ENCODE data around the gene TCF12.

The TCF12 gene

GRCh38 chr15:57224664-57225063 is 306.2 kb downstream of the TCF12 start:
- no peak for DNase-seq

GRCh38 chr15:57227166-57227565 is 308.7 kb downstream of the TCF12 start:
- no peak for DNase-seq

GRCh38 chr15:57227899-57228298 is 309.5 kb downstream of the TCF12 start:
- no peak for DNase-seq

- no peak for DNase-seq
Measured at GRCh38 chr15:57228395-57228794, 310.0 kb downstream of the TCF12 start.

- DNase-seq, result peak; percentile 54
Measured at GRCh38 chr15:57229051-57229450, 310.6 kb downstream of the TCF12 start.

- DNase-seq, result no peak
Measured at GRCh38 chr15:57231559-57231958, 313.1 kb downstream of the TCF12 start.

GRCh38 chr15:57234156-57234555 is 315.7 kb downstream of the TCF12 start:
- DNase-seq, result no peak

GRCh38 chr15:57235186-57235585 is 316.7 kb downstream of the TCF12 start:
- no peak for DNase-seq

- no peak for DNase-seq
Measured at GRCh38 chr15:57235873-57236272, 317.4 kb downstream of the TCF12 start.

GRCh38 chr15:57236561-57237300 is 318.3 kb downstream of the TCF12 start:
- no peak for DNase-seq

- no peak for DNase-seq
Measured at GRCh38 chr15:57237301-57237642, 318.8 kb downstream of the TCF12 start.

- no peak for DNase-seq
Measured at GRCh38 chr15:57237676-57238075, 319.2 kb downstream of the TCF12 start.

GRCh38 chr15:57245130-57245529 is 326.7 kb downstream of the TCF12 start:
- DNase-seq, result peak; percentile 24

- DNase-seq, result peak; percentile 15
Measured at GRCh38 chr15:57245714-57246113, 327.3 kb downstream of the TCF12 start.

- DNase-seq, result no peak
Measured at GRCh38 chr15:57248074-57248473, 329.6 kb downstream of the TCF12 start.

GRCh38 chr15:57251308-57251707 is 332.9 kb downstream of the TCF12 start:
- no peak for DNase-seq

GRCh38 chr15:57251941-57252340 is 333.5 kb downstream of the TCF12 start:
- DNase-seq, result no peak

- no peak for DNase-seq
Measured at GRCh38 chr15:57253082-57253481, 334.6 kb downstream of the TCF12 start.

GRCh38 chr15:57253500-57253899 is 335.1 kb downstream of the TCF12 start:
- DNase-seq, result no peak

- no peak for DNase-seq
Measured at GRCh38 chr15:57255751-57256341, 337.4 kb downstream of the TCF12 start.

- no peak for DNase-seq
Measured at GRCh38 chr15:57256939-57257338, 338.5 kb downstream of the TCF12 start.

- no peak for DNase-seq
Measured at GRCh38 chr15:57259568-57260040, 341.2 kb downstream of the TCF12 start.

- DNase-seq, result no peak
Measured at GRCh38 chr15:57263520-57263919, 345.1 kb downstream of the TCF12 start.

- no peak for DNase-seq
Measured at GRCh38 chr15:57272771-57273357, 354.4 kb downstream of the TCF12 start.
